Measurements from ENCODE around the gene COL4A3. TPM values are rescaled to one million over a fixed set of nuclear protein-coding genes. Genes with fewer than 3 reads are reported as not detected.

Gene COL4A3
- total RNA-seq, 6 donors from 2014 or later: 32.9 to 129 (median 60.6) TPM

GRCh38 chr2:227180770-227181169 is 16.3 kb downstream of the COL4A3 start:
- Histone ChIP-seq H3K4me3 (no peak overlapping the region), H3K4me1 (no peaks in the 10 kb centered on the region), H3K27me3 (no peaks in the 10 kb centered on the region), H3K27ac (no peak overlapping the region), H3K9me3 (no peaks in the 10 kb centered on the region), H3K36me3 (no peaks in the 10 kb centered on the region)
- no peak for ATAC-seq (ENCODE audit: low FRiP score in 2 of 2)
- 51 to 57% methylated on average over 3 of the region's 3 CpGs for WGBS, 2 donors
- DNase-seq: no peak
- TF ChIP-seq POLR2A (IDR thresholded peaks at IDR 0.05): no peak
- TF ChIP-seq CTCF (IDR thresholded peaks at IDR 0.05): no peak
- TF ChIP-seq EP300 (IDR thresholded peaks at IDR 0.05): no peak
- no peak for TF ChIP-seq POLR2AphosphoS5 (IDR thresholded peaks at IDR 0.05)

GRCh38 chr2:227182765-227183164 is 18.3 kb downstream of the COL4A3 start:
- no peak for ATAC-seq (ENCODE audit: low FRiP score in 2 of 2)
- no peak for DNase-seq

GRCh38 chr2:227183657-227184367 is 19.4 kb downstream of the COL4A3 start:
- WGBS, 2 donors: 59 to 65% methylated on average over 2 of the region's 2 CpGs
- TF ChIP-seq CTCF (IDR thresholded peaks at IDR 0.05) (no peak), POLR2AphosphoS5 (IDR thresholded peaks at IDR 0.05) (peak in 1 of 2 donors; percentile 40), POLR2A (IDR thresholded peaks at IDR 0.05) (no peak), EP300 (IDR thresholded peaks at IDR 0.05) (no peak)
- Histone ChIP-seq H3K9me3 (no peaks in the 10 kb centered on the region), H3K27me3 (no peaks in the 10 kb centered on the region), H3K4me1 (peaks cover 0 to 1% (median 0%) of the 10 kb centered on the region in 4 donors), H3K4me3 (no peak overlapping the region), H3K27ac (peak overlapping the region in 1 of 4 donors; percentile 16), H3K36me3 (no peaks in the 10 kb centered on the region)
- ATAC-seq (ENCODE audit: low FRiP score in 2 of 2) (peak; percentile 70 to 78), DNase-seq (peak in 1 of 2 donors; percentile 82)

More at GRCh38 chr2:227182765-227183164, 18.3 kb downstream of the COL4A3 start:
- Histone ChIP-seq H3K9me3 (no peaks in the 10 kb centered on the region), H3K4me3 (no peak overlapping the region), H3K36me3 (no peaks in the 10 kb centered on the region), H3K4me1 (no peaks in the 10 kb centered on the region), H3K27ac (no peak overlapping the region), H3K27me3 (no peaks in the 10 kb centered on the region)
- TF ChIP-seq POLR2A (IDR thresholded peaks at IDR 0.05): no peak
- no peak for TF ChIP-seq EP300 (IDR thresholded peaks at IDR 0.05)
- TF ChIP-seq POLR2AphosphoS5 (IDR thresholded peaks at IDR 0.05): no peak
- no peak for TF ChIP-seq CTCF (IDR thresholded peaks at IDR 0.05)

- no peak for ATAC-seq (ENCODE audit: low FRiP score in 2 of 2)
- Histone ChIP-seq H3K27me3 (no peaks in the 10 kb centered on the region), H3K36me3 (no peaks in the 10 kb centered on the region), H3K4me3 (no peak overlapping the region), H3K4me1 (peaks cover 0 to 3% (median 0%) of the 10 kb centered on the region in 4 donors), H3K27ac (no peak overlapping the region), H3K9me3 (no peaks in the 10 kb centered on the region)
- TF ChIP-seq EP300 (IDR thresholded peaks at IDR 0.05): no peak
- TF ChIP-seq CTCF (IDR thresholded peaks at IDR 0.05): no peak
- no peak for TF ChIP-seq POLR2AphosphoS5 (IDR thresholded peaks at IDR 0.05)
- no peak for TF ChIP-seq POLR2A (IDR thresholded peaks at IDR 0.05)
- WGBS, 2 donors: 77 to 85% methylated on average over 6 of the region's 6 CpGs
- no peak for DNase-seq
Measured at GRCh38 chr2:227185615-227186232, 21.3 kb downstream of the COL4A3 start.
